GM12878 (cell line): ENCODE data around the gene N4BP2L2. TPM values are rescaled to one million over a fixed set of nuclear protein-coding genes. Genes with fewer than 3 reads are reported as not detected.

Experiments used
- ATAC-seq: fragments of 200-7000 bp; cut with Tn5 transposase; 3 replicates; pipeline ENCODE4 v1.9.1; 2020; ENCODE audit warnings: mild to moderate bottlenecking, moderate library complexity
- BruUV-seq: library from RNA; stranded (reverse); fragments of 400-500 nt; replicated peaks from 2 replicates; lab custom pipeline; 2021; lab: Mats Ljungman, UMichigan
- CTCF ChIA-PET: fragments of 300-600 bp; sonication (Branson Sonifier 250); formaldehyde crosslinking; extraction: SDS; loops from one replicate; lab custom pipeline; 2021; ENCODE audit warnings: inconsistent platforms; lab: Yijun Ruan, JAX
- POLR2A ChIA-PET: fragments of 350-600 bp; formaldehyde crosslinking; extraction: SDS; loops from one replicate; lab custom pipeline; 2021; ENCODE audit warnings: inconsistent platforms; lab: Charles Lee
- RAD21 ChIA-PET: fragments of 300-600 bp; sonication (Branson Sonifier 250); formaldehyde crosslinking; loops from one replicate; lab custom pipeline; 2023; ENCODE audit warnings: antibody characterized with exemption; ENCODE audit not compliant: unreplicated experiment; lab: Charles Lee
- SMC1A ChIA-PET: fragments of 300-600 bp; sonication (Branson Sonifier 250); formaldehyde crosslinking; loops from one replicate; lab custom pipeline; 2023; ENCODE audit not compliant: unreplicated experiment, uncharacterized antibody; lab: Charles Lee
- DNase-seq: peaks from one replicate; pipeline ENCODE4 v3.0.0-alpha.2; 2011; ENCODE audit warnings: low read depth, low spot score
- FAIRE-seq: peaks from 3 replicates; lab custom pipeline; 2011; peaks lifted over from hg19 to GRCh38; lab: Jason Lieb, UNC
- H2AFZ ChIP-seq: 2 replicates; pipeline ENCODE4 v1.6.0; 2011; ENCODE audit warnings: low read depth, low read length, control low read depth; ENCODE audit not compliant: control insufficient read depth
- H3K27ac ChIP-seq: 2 replicates; pipeline ENCODE4 v1.5.1; 2011; ENCODE audit warnings: control low read depth; ENCODE audit not compliant: control insufficient read depth, insufficient read depth
- H3K27me3 ChIP-seq, 2 experiments: replicated peaks in 1 of 2; 2 replicates each; pipeline versions ENCODE4 v1.6.0 to v1.6.1; 2011; ENCODE audit warnings: low read length in 1 of 2; ENCODE audit not compliant: control insufficient read depth in 2 of 2, insufficient read depth in 2 of 2
- H3K36me3 ChIP-seq, 2 experiments: 2 replicates each; pipeline ENCODE4 v1.5.1; 2011; ENCODE audit warnings: low read length in 1 of 2; ENCODE audit not compliant: control insufficient read depth in 2 of 2, insufficient read depth in 2 of 2
- H3K4me1 ChIP-seq: 2 replicates; pipeline ENCODE4 v1.6.1; 2011; ENCODE audit warnings: mild to moderate bottlenecking, low read length, moderate library complexity, mixed read lengths; ENCODE audit not compliant: control insufficient read depth, insufficient read depth
- H3K4me2 ChIP-seq: 2 replicates; pipeline ENCODE4 v1.6.0; 2011; ENCODE audit warnings: control low read depth; ENCODE audit not compliant: control insufficient read depth, insufficient read depth
- H3K4me3 ChIP-seq: fragments of 200-600 bp; sonication (generic); 2 replicates; pipeline ENCODE4 v1.5.1; 2016
- H3K79me2 ChIP-seq: 2 replicates; pipeline ENCODE4 v1.6.0; 2011; ENCODE audit warnings: low read length; ENCODE audit not compliant: control insufficient read depth, insufficient read depth
- H3K9ac ChIP-seq: 2 replicates; pipeline ENCODE4 v1.8.0; 2011; ENCODE audit warnings: low read length, control low read depth, mixed read lengths; ENCODE audit not compliant: control insufficient read depth, insufficient read depth
- H3K9me3 ChIP-seq: replicated peaks from 3 replicates; pipeline ENCODE4 v1.5.1; 2011; ENCODE audit warnings: mild to moderate bottlenecking, low read length; ENCODE audit not compliant: control insufficient read depth, insufficient read depth
- H4K20me1 ChIP-seq: 2 replicates; pipeline ENCODE4 v1.6.0; 2011; ENCODE audit not compliant: control insufficient read depth, insufficient read depth
- ASH2L ChIP-seq: fragments of 300-600, 200-600 bp; sonication (generic); IDR thresholded peaks from 2 replicates; pipeline ENCODE4 v1.6.1; 2017; ENCODE audit warnings: low read depth, mild to moderate bottlenecking, borderline replicate concordance
- CREM ChIP-seq: IDR thresholded peaks from 2 replicates; pipeline ENCODE4 v1.6.1; 2014; ENCODE audit warnings: antibody characterized with exemption, low read depth
- EED ChIP-seq: sonication (generic); IDR thresholded peaks from 2 replicates; pipeline ENCODE4 v1.6.1; 2016; ENCODE audit warnings: antibody characterized with exemption, low read depth
- MEF2A ChIP-seq: IDR thresholded peaks from 2 replicates; pipeline ENCODE4 v1.6.1; 2011; ENCODE audit warnings: low read depth, mild to moderate bottlenecking, low read length, moderate library complexity; ENCODE audit not compliant: insufficient read depth
- NFYA ChIP-seq: IDR thresholded peaks from 2 replicates; pipeline ENCODE4 v1.6.1; 2011; ENCODE audit warnings: low read depth, mild to moderate bottlenecking, low read length, improper control_type of control experiment, borderline replicate concordance
- POU2F2 ChIP-seq: IDR thresholded peaks from 3 replicates; pipeline ENCODE4 v1.6.1; 2011; ENCODE audit warnings: low read depth, mild to moderate bottlenecking, low read length, borderline replicate concordance
- RAD21 ChIP-seq: IDR thresholded peaks from 2 replicates; pipeline ENCODE4 v1.6.1; 2011; ENCODE audit warnings: mild to moderate bottlenecking, low read depth, low read length, moderate library complexity; ENCODE audit not compliant: insufficient read depth
- ZSCAN29 ChIP-seq: fragments of 450-650 bp; IDR thresholded peaks from 2 replicates; pipeline ENCODE4 v1.6.1; 2017; ENCODE audit warnings: mild to moderate bottlenecking, moderate library complexity
- WGBS: methylation state at CpG from one replicate; pipeline ENCODE4 v1.1.6; 2016; ENCODE audit warnings: low lambda C conversion rate; ENCODE audit not compliant: insufficient replicate concordance, insufficient coverage; ENCODE audit errors: missing lambda C conversion rate; 5-methylcytosine and 5-hydroxymethylcytosine counted together
- in situ Hi-C: fragments of 300-500 bp; cut with MboI; formaldehyde crosslinking; loops from 9 replicates; pipeline ENCODE4 v1.14.3; 2018; ENCODE audit warnings: mixed read lengths
- intact Hi-C: fragments of 100-400 bp; cut with micrococcal nuclease; formaldehyde crosslinking; loops from one replicate; pipeline ENCODE4 v1.14.2; 2022; ENCODE audit not compliant: unreplicated experiment
- polyA plus RNA-seq, 11 experiments: library from polyadenylated mRNA; depleted of rRNA in 4 of 11; unstranded in 6 of 11; stranded (reverse) in 5 of 11; fragments of >200 nt; fragmentation: Nextera tagmentation in 4 of 11; fragmentation: Illumina TruSeq in 1 of 11; extraction: Ambion mirVana in 4 of 11; extraction: Trizol in 1 of 11; gene quantifications; 1 replicate in 1 of 11; 2 replicates in 10 of 11; pipeline versions ENCODE4 v1.2.1 to v1.2.3, GENCODE V29; 2011 to 2016; ENCODE audit warnings: inconsistent platforms in 2 of 11, missing spikeins in 2 of 11, low read depth in 1 of 11
- total RNA-seq, 4 experiments: library from RNA; depleted of rRNA in 3 of 4; stranded (reverse); fragments of >200 nt in 3 of 4; fragmentation: Illumina TruSeq in 1 of 4; extraction: Trizol in 1 of 4; gene quantifications; 2 replicates each; pipeline versions ENCODE4 v1.2.1 to v1.2.3, GENCODE V29; 2013 to 2021
- TF ChIP-seq, protein P1 (sequence below): fragments of 450-650 bp; IDR thresholded peaks from 2 replicates; pipeline ENCODE4 v1.6.1; 2018; ENCODE audit warnings: mild to moderate bottlenecking, low read depth, moderate library complexity; ENCODE audit not compliant: partially characterized antibody

The N4BP2L2 gene
- total and polyA plus RNA-seq, 10 of the 15 experiments (the other 5 are each of a cell fraction or from before 2014, with no cell fraction given) = 41.7 to 87.1 (median 61.2) TPM

DNA sequence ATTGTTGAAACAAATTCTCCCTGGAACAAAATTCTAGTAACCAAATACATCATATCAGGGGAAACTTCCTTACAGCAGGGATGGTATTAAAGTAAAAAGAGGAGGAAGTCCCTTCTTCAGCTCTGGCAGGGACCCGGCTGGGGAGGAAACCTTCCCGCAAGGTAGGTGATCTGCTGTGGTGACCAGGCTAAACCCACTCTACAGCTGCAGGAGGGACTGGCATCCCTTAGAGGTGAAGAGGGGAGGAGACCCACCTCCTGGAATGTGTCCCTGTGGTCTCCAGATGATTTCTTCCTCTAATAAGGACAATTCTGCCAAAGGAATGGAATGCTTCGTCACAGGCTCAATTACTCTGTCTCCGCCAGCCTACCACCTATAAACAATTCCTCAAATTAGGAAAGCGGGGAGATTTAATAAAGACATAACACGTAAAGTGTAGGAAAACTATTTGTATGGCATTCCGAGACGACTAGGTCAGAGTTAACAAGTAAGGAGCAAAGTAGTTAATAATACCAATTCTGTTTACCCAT is 47.0 kb upstream of the N4BP2L2 start:
- H3K4me1 ChIP-seq = peaks cover 4% of the 10 kb centered on the region; the same call in 1 of the 2 replicates
- ChIA-PET RAD21 (interaction anchor here (0.6 to 1.7 kb wide), 20 partner anchors 11 to 1242 kb away, joined by 3 to 38 read pairs (median 5); partner anchors contain the start of genes BRCA2 and ZAR1L), POLR2A (interaction anchor here (0.9 to 1.1 kb wide), 4 partner anchors 53 to 384 kb away, joined by 3 to 11 read pairs (median 6); no protein-coding TSS in a partner anchor), SMC1A (interaction anchor here (0.7 to 1.4 kb wide), 6 partner anchors 52 to 84 kb away, joined by 3 to 12 read pairs (median 4); no protein-coding TSS in a partner anchor), CTCF (interaction anchor here (0.6 to 1.7 kb wide), 27 partner anchors 40 to 1139 kb away, joined by 3 to 26 read pairs (median 3); partner anchors contain the start of gene BRCA2)
- H2AFZ ChIP-seq = peak overlapping the region; percentile 97
- no peaks in the 10 kb centered on the region for H3K36me3 ChIP-seq
- H3K9ac ChIP-seq = peak overlapping the region; percentile 61
- FAIRE-seq (no peak), ATAC-seq (no peak), DNase-seq (no peak)
- no peaks in the 10 kb centered on the region for H3K9me3 ChIP-seq
- H3K79me2 ChIP-seq = peaks cover 37% of the 10 kb centered on the region
- BruUV-seq = TSS peak; percentile 73
- in situ Hi-C loops = loop anchor here (10.0 to 25.0 kb wide), 2 partner anchors 959 to 1127 kb away; no protein-coding TSS in a partner anchor
- H3K27ac ChIP-seq = no peak overlapping the region
- no peaks in the 10 kb centered on the region for H3K27me3 ChIP-seq
- H4K20me1 ChIP-seq = 0 out of 2 replicates have a peak, but pooled peaks cover 3% of the 10 kb centered on the region
- peak overlapping the region; percentile 65 for H3K4me3 ChIP-seq
- H3K4me2 ChIP-seq = peak overlapping the region; percentile 95
- 13% methylated on average over 8 of the region's 8 CpGs for whole genome bisulfite sequencing
- TF ChIP-seq RAD21 (no peak), POU2F2 (no peak), EED (no peak), MEF2A (no peak), ASH2L (no peak), ZSCAN29 (no peak), NFYA (no peak), CREM (no peak)
- TF ChIP-seq, protein P1, sequence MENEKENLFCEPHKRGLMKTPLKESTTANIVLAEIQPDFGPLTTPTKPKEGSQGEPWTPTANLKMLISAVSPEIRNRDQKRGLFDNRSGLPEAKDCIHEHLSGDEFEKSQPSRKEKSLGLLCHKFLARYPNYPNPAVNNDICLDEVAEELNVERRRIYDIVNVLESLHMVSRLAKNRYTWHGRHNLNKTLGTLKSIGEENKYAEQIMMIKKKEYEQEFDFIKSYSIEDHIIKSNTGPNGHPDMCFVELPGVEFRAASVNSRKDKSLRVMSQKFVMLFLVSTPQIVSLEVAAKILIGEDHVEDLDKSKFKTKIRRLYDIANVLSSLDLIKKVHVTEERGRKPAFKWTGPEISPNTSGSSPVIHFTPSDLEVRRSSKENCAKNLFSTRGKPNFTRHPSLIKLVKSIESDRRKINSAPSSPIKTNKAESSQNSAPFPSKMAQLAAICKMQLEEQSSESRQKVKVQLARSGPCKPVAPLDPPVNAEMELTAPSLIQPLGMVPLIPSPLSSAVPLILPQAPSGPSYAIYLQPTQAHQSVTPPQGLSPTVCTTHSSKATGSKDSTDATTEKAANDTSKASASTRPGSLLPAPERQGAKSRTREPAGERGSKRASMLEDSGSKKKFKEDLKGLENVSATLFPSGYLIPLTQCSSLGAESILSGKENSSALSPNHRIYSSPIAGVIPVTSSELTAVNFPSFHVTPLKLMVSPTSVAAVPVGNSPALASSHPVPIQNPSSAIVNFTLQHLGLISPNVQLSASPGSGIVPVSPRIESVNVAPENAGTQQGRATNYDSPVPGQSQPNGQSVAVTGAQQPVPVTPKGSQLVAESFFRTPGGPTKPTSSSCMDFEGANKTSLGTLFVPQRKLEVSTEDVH = peak; percentile 50
- TF ChIP-seq, all 136 proteins: peak for 1
- intact Hi-C loops = loop anchor here (1.0 to 10.0 kb wide), 9 partner anchors 54 to 1137 kb away; partner anchors contain the start of gene KL
